ENCODE data around the gene UTF1. TPM values are rescaled to one million over a fixed set of nuclear protein-coding genes. Genes with fewer than 3 reads are reported as not detected.

UTF1 gene
- total RNA-seq, 1 donor from 2014 or later: not detected

DNA sequence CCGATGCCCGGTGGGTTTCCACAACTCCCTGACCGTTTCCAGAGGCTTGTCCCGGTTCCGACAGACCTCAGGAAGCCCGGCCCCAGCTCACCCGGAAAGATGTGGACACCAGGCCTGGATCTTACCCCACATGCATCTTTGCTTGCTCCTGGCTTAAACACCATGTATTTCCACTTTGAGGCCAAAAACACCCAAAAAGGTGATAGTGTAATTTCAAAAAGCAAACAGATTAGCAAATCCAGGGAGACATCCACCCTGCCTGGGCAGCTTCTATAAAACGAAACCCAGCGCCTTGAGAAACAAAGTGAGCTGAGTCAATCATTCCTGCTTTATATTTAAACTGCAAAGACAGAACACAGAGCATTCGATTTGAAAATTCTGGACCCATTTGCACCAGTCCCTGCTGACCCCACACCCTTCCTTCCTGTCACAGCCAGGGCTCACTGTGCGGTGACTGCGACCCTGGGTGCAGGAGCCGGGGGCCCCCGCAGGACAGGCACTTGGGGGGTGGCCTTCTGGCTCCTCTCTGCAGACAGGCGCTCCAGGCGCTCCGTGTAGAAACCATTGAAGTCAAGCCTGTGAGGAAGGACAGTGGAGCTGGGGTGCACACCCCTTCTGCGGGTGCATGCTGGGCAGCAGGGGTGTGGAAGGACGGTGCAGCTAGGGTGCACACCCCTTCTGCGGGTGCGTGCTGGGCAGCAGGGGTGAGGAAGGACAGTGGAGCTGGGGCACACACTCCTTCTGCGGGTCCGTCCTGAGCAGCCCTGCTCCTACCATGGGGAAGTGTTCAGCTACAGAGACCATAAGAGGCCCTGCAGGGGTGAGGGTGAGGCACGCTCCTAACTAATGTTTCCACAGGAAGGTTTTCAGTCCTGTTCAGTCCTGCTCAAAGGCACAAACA lies 49.6 kb downstream of the UTF1 start:
- no peak for DNase-seq

DNA sequence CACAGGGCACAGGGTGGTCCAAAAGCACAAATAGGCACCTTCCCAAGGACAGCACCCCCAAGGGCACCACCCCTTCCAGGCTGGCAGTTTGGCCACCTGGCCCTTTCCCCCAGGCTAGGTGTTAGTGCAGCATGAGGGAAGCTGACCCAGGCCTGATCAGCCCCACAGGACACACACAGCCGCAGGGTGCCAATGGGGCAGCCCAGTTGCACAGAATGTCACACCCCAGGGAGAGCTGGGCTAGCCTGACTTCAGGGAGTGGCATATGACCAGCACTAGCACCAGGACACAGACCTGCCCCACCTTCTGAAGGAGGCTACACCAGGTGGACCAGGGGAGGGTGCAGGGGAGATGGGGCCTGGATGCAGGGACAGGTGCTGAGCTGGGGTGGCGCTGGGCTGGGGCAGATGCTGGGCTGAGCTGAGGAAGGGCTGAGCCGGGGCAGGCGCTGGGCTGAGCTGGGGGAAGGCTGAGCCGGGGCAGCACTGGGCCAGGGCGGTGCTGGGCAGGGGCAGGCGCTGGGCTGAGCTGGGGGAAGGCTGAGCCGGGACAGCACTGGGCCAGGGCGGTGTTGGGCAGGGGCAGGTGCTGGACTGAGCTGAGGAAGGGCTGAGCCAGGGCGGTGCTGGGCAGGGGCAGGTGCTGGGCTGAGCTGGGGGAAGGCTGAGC lies 50.5 kb downstream of the UTF1 start:
- DNase-seq: no peak

- no peak for DNase-seq
These were observed 51.1 kb downstream of the UTF1 start for GRCh38 chr10:133281084-133281483.

Other genes with a start within 250 kb of the UTF1 start
- gene ADGRA1, start 142.3 kb upstream of the UTF1 start, total RNA-seq: 0.10 TPM
- 1.1 TPM for gene KNDC1, start 70.0 kb upstream of the UTF1 start, total RNA-seq
- gene VENTX, start 7.6 kb downstream of the UTF1 start, total RNA-seq: 0.20 TPM
- gene ADAM8, start 46.7 kb downstream of the UTF1 start, total RNA-seq: 6.3 TPM
- 29.1 TPM for gene TUBGCP2, start 78.7 kb downstream of the UTF1 start, total RNA-seq
- gene ZNF511, start 78.7 kb downstream of the UTF1 start, total RNA-seq: 12.2 TPM
- not detected for gene CALY, start 106.7 kb downstream of the UTF1 start, total RNA-seq
- not detected for gene PRAP1, start 117.2 kb downstream of the UTF1 start, total RNA-seq
- gene FUOM, start 127.8 kb downstream of the UTF1 start, total RNA-seq: 11.2 TPM
- 41.2 TPM for gene ECHS1, start 143.1 kb downstream of the UTF1 start, total RNA-seq
- 3.6 TPM for gene PAOX, start 149.0 kb downstream of the UTF1 start, total RNA-seq
- 24.7 TPM for gene MTG1, start 163.9 kb downstream of the UTF1 start, total RNA-seq
- 0.89 TPM for gene SPRN, start 194.4 kb downstream of the UTF1 start, total RNA-seq
- gene SCART1, start 223.7 kb downstream of the UTF1 start, total RNA-seq: 2.5 TPM

Data from skin of body (tissue), 2 donors.